ENCODE measurements around the gene ATE1.

Gene ATE1

DNA sequence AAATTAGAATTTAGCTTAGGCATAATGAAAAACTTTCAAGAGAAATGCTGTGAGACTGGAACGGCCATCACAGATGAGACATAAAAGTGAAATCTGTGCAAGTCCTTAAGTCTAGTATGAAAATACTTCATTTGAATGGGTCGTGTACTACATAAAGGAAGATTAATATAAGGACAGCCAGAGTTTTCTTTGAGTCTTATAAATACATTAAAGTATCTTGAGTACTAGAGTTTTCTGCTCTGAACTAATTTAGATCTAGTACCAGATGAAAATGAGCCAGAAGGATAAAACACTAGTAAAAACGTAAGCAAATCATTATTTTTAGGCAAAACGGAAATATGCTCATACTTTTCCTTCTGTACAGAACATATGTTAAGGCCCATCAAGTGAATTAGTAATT lies 93.1 kb downstream of the ATE1 start:
- Histone ChIP-seq H3K4me1 (ENCODE audit: control insufficient read depth in 1 of 2, insufficient read depth in 1 of 2, low read depth in 1 of 2, low read length in 1 of 2) (peaks cover 3% of the 10 kb centered on the region in 2 experiments), H3K36me3 (peaks cover 34% of the 10 kb centered on the region), H3K9me3 (no peaks in the 10 kb centered on the region), H3K27me3 (no peaks in the 10 kb centered on the region), H3K27ac (no peak overlapping the region), H3K4me3 (ENCODE audit: low read depth in 1 of 2, low read length in 1 of 2) (no peak overlapping the region)
- TF ChIP-seq, protein P1, sequence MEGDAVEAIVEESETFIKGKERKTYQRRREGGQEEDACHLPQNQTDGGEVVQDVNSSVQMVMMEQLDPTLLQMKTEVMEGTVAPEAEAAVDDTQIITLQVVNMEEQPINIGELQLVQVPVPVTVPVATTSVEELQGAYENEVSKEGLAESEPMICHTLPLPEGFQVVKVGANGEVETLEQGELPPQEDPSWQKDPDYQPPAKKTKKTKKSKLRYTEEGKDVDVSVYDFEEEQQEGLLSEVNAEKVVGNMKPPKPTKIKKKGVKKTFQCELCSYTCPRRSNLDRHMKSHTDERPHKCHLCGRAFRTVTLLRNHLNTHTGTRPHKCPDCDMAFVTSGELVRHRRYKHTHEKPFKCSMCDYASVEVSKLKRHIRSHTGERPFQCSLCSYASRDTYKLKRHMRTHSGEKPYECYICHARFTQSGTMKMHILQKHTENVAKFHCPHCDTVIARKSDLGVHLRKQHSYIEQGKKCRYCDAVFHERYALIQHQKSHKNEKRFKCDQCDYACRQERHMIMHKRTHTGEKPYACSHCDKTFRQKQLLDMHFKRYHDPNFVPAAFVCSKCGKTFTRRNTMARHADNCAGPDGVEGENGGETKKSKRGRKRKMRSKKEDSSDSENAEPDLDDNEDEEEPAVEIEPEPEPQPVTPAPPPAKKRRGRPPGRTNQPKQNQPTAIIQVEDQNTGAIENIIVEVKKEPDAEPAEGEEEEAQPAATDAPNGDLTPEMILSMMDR (IDR thresholded peaks at IDR 0.05): no peak

DNA sequence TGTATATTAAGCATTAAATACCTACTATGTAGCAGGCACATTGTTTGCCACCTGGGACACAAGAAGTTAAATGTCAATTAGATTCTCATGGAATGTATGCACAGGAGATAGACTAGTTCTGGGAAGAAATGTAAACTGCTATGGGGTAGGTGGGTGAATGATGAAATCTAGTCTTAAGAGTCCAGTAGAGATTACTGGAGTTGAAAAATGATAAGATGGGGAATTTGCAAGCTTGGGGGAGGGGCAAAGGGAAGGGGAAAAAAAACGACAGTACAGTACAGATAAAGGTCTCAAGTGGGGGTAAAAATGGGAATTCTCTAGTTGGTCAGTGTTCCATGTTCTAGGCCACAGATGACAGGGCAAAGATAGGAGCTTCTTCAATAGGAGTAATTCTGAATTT lies 94.4 kb downstream of the ATE1 start:
- H3K4me1 ChIP-seq (ENCODE audit: control insufficient read depth in 1 of 2, insufficient read depth in 1 of 2, low read depth in 1 of 2, low read length in 1 of 2): no peaks in the 10 kb centered on the region
- no peaks in the 10 kb centered on the region for H3K27me3 ChIP-seq
- no peaks in the 10 kb centered on the region for H3K9me3 ChIP-seq
- TF ChIP-seq, protein P1 (IDR thresholded peaks at IDR 0.05): no peak
- H3K27ac ChIP-seq: no peak overlapping the region
- H3K4me3 ChIP-seq (ENCODE audit: low read depth in 1 of 2, low read length in 1 of 2): no peak overlapping the region
- H3K36me3 ChIP-seq: peaks cover 40% of the 10 kb centered on the region

DNA sequence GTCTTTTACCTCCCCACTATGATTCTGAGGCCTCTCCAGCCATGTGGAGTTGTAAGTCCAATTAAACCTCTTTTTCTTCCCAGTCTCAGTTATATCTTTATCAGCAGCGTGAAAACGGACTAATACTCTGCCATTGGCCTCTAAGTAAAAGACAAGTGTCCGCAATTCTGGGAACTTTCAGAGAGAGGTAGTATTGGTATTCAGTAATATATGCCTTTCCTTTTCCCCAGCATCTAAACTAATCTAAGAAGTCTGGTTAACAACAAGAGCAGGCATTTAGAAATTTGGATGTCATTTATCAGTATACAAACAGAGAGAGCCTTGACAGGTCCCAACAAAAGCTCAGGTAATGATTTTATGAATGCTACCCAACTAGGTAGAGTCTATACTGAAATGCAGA lies 95.2 kb downstream of the ATE1 start:
- Histone ChIP-seq H3K36me3 (peaks cover 41% of the 10 kb centered on the region), H3K27ac (no peak overlapping the region), H3K27me3 (no peaks in the 10 kb centered on the region), H3K9me3 (no peaks in the 10 kb centered on the region), H3K4me1 (ENCODE audit: control insufficient read depth in 1 of 2, insufficient read depth in 1 of 2, low read depth in 1 of 2, low read length in 1 of 2) (no peaks in the 10 kb centered on the region), H3K4me3 (ENCODE audit: low read depth in 1 of 2, low read length in 1 of 2) (no peak overlapping the region)
- TF ChIP-seq, protein P1 (IDR thresholded peaks at IDR 0.05): no peak

DNA sequence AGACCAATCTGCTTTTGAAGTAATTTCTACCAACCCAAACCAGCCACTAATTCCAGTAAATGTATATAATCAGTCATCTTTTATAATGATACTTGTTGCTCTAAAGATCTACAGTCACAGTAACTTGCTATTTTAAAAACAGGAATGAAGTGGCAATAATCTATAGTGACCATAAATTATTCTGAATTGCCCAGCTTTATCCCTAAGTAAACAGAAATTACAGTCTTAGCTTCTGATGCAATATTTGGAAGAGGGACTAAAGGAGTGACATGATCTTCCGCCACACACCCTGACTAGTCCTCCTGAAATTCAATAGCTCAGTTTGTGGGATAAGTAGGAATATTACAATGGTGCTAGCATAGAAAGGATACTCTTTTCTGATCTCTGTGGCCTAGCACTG lies 96.1 kb downstream of the ATE1 start:
- no peaks in the 10 kb centered on the region for H3K27me3 ChIP-seq
- TF ChIP-seq, protein P1 (IDR thresholded peaks at IDR 0.05): no peak
- H3K9me3 ChIP-seq: no peaks in the 10 kb centered on the region
- H3K4me1 ChIP-seq (ENCODE audit: control insufficient read depth in 1 of 2, insufficient read depth in 1 of 2, low read depth in 1 of 2, low read length in 1 of 2): no peaks in the 10 kb centered on the region
- no peak overlapping the region for H3K4me3 ChIP-seq (ENCODE audit: low read depth in 1 of 2, low read length in 1 of 2)
- peaks cover 44% of the 10 kb centered on the region for H3K36me3 ChIP-seq
- H3K27ac ChIP-seq: no peak overlapping the region

DNA sequence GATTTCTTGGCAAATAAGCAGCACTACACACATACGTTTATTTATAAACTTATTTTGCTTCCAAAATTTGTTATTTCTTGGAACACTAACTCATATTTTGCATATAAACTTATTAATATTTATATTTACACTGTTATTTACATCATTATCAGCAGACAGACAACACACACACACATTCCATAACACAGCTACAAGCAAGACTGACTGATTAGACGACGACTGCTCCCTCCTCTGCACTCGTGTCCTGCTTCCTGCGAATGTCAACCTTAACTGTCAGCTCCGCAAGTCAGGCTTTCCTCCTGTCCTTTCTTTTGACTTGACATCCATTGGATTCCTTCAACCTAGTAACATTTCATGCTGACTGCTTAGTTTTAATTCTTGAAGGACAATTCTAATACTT lies 96.6 kb downstream of the ATE1 start:
- no peak overlapping the region for H3K4me3 ChIP-seq (ENCODE audit: low read depth in 1 of 2, low read length in 1 of 2)
- H3K27me3 ChIP-seq: no peaks in the 10 kb centered on the region
- no peak overlapping the region for H3K27ac ChIP-seq
- peaks cover 41% of the 10 kb centered on the region for H3K36me3 ChIP-seq
- H3K9me3 ChIP-seq: no peaks in the 10 kb centered on the region
- no peaks in the 10 kb centered on the region for H3K4me1 ChIP-seq (ENCODE audit: control insufficient read depth in 1 of 2, insufficient read depth in 1 of 2, low read depth in 1 of 2, low read length in 1 of 2)
- TF ChIP-seq, protein P1 (IDR thresholded peaks at IDR 0.05): no peak

DNA sequence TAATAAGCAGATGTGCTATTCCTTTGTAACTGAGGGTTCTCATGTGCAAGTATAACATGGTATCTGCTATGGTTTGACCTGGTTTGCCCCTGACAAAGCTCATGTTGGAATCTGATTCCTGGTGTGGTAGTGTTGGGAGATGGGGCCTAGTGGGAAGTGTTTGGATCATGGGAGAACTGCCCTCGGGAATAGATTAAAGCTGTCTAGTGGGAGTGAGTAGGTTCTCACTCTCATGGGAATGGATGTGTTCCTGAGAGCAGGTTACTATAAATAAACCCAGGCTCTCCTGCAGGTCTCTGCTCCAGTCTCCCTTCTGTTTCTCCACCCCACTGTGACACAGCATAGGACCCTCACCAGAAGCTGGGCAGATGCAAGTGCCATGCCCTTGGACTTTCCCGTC lies 97.7 kb downstream of the ATE1 start:
- Histone ChIP-seq H3K36me3 (peaks cover 32% of the 10 kb centered on the region), H3K27me3 (no peaks in the 10 kb centered on the region), H3K4me1 (ENCODE audit: control insufficient read depth in 1 of 2, insufficient read depth in 1 of 2, low read depth in 1 of 2, low read length in 1 of 2) (no peaks in the 10 kb centered on the region), H3K27ac (no peak overlapping the region), H3K4me3 (ENCODE audit: low read depth in 1 of 2, low read length in 1 of 2) (no peak overlapping the region), H3K9me3 (no peaks in the 10 kb centered on the region)
- TF ChIP-seq, protein P1 (IDR thresholded peaks at IDR 0.05): no peak
